Activated naive CD8-positive, alpha-beta T cell treated with anti-CD3 and anti-CD28 coated beads, Interleukin-2, amount 50 U/mL, for 24 hours (primary cell): Measurements from ENCODE around the gene ARHGAP42.
"Not testable (repeated sequence)": the region's sequence is repeated elsewhere in the genome, so short reads cannot be mapped to it uniquely, and the experiment has no call there.

Experiments used
- ATAC-seq: fragments of 150-1000 bp; cut with Tn5 transposase; one replicate; pipeline ENCODE4 v1.10.0; 2021
- DNase-seq: peaks from one replicate; pipeline ENCODE4 v3.0.0; 2021
- H3K27ac Mint-ChIP-seq: one replicate; pipeline ENCODE4 v1.8.0; 2021; ENCODE audit warnings: mild to moderate bottlenecking, mixed read lengths
- H3K27me3 Mint-ChIP-seq: one replicate; pipeline ENCODE4 v1.8.0; 2021; ENCODE audit warnings: mixed read lengths
- H3K36me3 Mint-ChIP-seq: one replicate; pipeline ENCODE4 v1.8.0; 2021; ENCODE audit warnings: low read depth, mixed read lengths
- H3K4me1 Mint-ChIP-seq: one replicate; pipeline ENCODE4 v1.8.0; 2021; ENCODE audit warnings: mixed read lengths
- H3K4me3 Mint-ChIP-seq: one replicate; pipeline ENCODE4 v1.8.0; 2021; ENCODE audit warnings: mild to moderate bottlenecking, moderate library complexity, mixed read lengths
- H3K9me3 Mint-ChIP-seq: one replicate; pipeline ENCODE4 v1.8.0; 2021; ENCODE audit warnings: mixed read lengths

ARHGAP42 gene

DNA sequence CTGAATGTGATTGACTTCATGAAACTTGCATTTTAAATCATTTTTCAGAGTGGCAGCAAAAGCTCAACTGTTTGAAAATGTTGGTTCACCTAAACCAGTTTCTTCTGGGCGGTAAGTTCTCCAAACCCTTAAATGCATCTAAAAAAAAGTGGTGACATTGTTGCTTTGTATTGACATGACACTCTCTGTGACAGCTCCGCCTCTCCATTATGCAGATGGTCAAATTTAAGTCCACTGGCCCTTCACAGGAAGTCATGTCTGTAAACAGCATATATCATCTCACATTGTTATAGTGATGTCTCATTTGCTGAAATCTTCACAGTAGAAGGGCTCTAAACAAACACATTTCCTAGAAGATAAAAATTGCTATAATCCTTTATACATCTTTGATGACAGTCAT lies 291.9 kb downstream of the ARHGAP42 start:
- H3K9me3 Mint-ChIP-seq, result no peaks in the 10 kb centered on the region
- H3K36me3 Mint-ChIP-seq, result no peaks in the 10 kb centered on the region
- no peak overlapping the region for H3K27ac Mint-ChIP-seq
- DNase-seq (no peak), ATAC-seq (no peak)
- no peaks in the 10 kb centered on the region for H3K27me3 Mint-ChIP-seq
- no peaks in the 10 kb centered on the region for H3K4me1 Mint-ChIP-seq
- H3K4me3 Mint-ChIP-seq, result no peak overlapping the region

DNA sequence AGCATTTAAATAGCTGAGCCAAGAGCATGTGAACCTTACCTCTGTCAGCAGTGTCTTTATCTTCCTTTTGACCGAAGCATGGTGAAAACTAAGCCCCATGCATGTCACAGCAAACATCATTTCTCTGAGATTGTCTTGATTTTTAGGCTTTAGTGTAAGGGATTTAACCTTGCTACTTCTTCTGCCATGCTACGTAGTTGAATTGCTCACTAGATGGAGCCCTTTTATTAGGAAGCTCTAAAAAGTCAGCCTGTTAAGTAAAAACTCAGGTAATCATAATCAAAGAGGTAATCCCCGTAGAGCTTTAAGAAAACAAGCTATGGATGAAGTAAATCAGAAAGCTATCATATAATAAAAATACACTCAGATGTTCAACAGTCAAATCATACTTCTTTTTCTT lies 293.1 kb downstream of the ARHGAP42 start:
- no peak for DNase-seq
- Mint-ChIP-seq H3K27ac (no peak overlapping the region), H3K4me3 (no peak overlapping the region), H3K36me3 (no peaks in the 10 kb centered on the region), H3K4me1 (no peaks in the 10 kb centered on the region), H3K9me3 (no peaks in the 10 kb centered on the region), H3K27me3 (no peaks in the 10 kb centered on the region)
- ATAC-seq, result no peak

DNA sequence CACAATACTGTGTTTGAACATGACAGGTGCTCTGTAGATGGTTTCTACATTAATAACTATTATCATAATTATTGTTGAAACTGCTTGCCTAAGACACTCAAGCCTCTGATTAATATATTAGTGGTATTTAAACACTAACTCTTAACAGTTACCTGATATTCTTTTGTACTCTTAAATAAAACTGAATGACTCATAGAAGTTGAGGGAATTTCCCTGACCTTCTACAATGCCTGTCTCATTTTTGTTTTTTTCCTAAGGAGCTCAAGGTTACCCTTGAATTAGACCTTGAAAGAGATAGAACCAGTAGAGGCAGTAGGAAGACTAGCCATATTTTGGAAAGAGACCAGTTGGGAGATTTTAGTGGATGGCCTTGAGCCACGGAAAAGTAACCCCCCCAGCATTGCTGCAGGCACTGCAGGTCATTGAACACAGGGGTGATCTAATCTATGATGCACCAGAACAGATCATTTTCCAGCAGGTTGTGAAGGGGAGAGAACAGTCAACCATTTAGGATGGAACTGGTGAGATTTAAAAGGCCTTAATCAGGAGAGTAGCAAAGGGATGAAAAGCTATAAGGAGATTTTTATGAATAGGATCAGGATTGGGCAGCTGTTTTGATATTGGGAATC lies 294.2 kb downstream of the ARHGAP42 start:
- Mint-ChIP-seq H3K4me1 (no peaks in the 10 kb centered on the region), H3K27me3 (no peaks in the 10 kb centered on the region), H3K9me3 (no peaks in the 10 kb centered on the region), H3K36me3 (no peaks in the 10 kb centered on the region), H3K4me3 (no peak overlapping the region), H3K27ac (no peak overlapping the region)
- DNase-seq (no peak), ATAC-seq (no peak)

DNA sequence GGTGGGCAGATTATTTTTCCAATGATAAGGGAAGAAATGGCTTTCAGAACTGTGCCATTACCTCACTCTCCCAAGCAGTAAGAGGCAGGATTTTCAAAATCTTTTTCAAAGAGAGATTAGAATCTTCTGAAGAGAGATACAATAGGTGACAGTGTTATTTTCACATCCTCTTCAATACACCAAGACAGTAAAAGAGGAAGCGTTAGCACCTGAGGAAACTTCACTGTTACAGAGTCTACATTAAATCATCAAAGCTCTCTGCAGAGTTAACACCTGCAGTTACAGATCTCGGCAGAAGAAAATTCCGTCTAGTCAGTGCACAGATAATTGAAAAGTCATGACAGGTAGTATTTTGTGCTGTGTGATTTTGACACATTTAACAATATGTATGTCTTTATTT lies 297.6 kb downstream of the ARHGAP42 start:
- H3K4me1 Mint-ChIP-seq, result no peaks in the 10 kb centered on the region
- no peak overlapping the region for H3K4me3 Mint-ChIP-seq
- H3K9me3 Mint-ChIP-seq, result no peaks in the 10 kb centered on the region
- ATAC-seq (no peak), DNase-seq (no peak)
- no peaks in the 10 kb centered on the region for H3K27me3 Mint-ChIP-seq
- H3K27ac Mint-ChIP-seq, result no peak overlapping the region
- no peaks in the 10 kb centered on the region for H3K36me3 Mint-ChIP-seq

DNA sequence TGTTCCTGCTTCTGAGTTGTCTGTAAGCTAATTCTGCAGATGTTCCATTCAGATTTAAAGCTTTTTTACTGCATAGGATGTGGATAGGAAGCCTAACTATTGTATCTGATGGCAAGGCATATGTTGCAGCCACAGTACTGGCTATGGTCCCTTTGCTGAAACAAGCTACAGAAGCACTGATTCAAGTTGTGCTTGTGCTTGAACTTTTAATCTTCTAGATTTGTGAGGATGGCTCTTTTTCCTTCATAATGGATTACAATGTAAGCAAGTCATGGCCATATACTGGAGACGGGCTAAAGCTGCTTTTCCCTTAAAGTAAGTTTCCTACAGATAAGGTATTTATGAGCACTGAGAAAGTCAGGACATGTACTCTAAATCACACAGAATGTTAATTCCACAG lies 303.8 kb downstream of the ARHGAP42 start:
- Mint-ChIP-seq H3K36me3 (no peaks in the 10 kb centered on the region), H3K4me3 (no peak overlapping the region), H3K9me3 (no peaks in the 10 kb centered on the region), H3K27me3 (no peaks in the 10 kb centered on the region), H3K27ac (no peak overlapping the region), H3K4me1 (no peaks in the 10 kb centered on the region)
- no peak for DNase-seq
- no peak for ATAC-seq

DNA sequence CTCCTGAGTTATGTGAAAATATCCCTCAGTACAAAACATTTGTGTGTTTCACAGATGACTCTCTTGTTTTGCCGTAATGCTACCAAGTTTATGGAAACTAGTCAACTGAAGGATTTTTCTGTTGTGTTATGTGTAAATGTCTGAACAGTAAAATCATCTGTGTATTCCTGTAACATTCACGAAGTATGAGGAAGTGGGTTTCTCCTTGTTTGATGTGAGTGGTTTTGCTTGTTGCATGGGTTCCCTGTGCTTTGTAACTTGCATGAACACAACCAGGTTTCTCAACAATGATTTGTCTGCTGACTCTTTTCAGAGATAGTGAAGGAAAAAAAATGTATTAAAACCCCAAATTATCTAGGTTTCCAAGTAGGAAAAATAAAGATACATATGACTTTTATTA lies 304.5 kb downstream of the ARHGAP42 start:
- no peaks in the 10 kb centered on the region for H3K4me1 Mint-ChIP-seq
- no peak overlapping the region for H3K4me3 Mint-ChIP-seq
- no peak overlapping the region for H3K27ac Mint-ChIP-seq
- H3K27me3 Mint-ChIP-seq, result no peaks in the 10 kb centered on the region
- ATAC-seq (no peak), DNase-seq (no peak)
- H3K9me3 Mint-ChIP-seq, result no peaks in the 10 kb centered on the region
- no peaks in the 10 kb centered on the region for H3K36me3 Mint-ChIP-seq

DNA sequence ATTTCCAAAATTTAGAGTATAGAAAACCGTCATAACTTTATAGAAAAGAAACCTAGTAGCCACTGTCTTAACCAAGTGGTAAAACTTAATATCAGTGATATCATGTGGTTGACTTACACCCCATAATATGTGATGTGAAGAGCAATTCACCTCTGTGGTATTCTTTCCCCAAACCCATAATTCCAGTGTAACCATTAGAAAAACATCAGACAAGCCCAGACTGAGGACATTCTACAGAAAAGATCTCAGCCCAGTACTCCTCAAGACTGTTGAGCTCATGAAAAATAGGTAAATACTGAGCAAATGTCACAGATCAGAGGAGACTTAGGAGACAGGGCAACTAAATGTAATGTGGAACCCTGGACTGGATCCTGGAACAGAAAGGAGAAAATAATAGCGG lies 307.9 kb downstream of the ARHGAP42 start:
- H3K4me1 Mint-ChIP-seq, result no peaks in the 10 kb centered on the region
- H3K36me3 Mint-ChIP-seq, result no peaks in the 10 kb centered on the region
- H3K9me3 Mint-ChIP-seq, result no peaks in the 10 kb centered on the region
- H3K27me3 Mint-ChIP-seq, result no peaks in the 10 kb centered on the region
- H3K27ac Mint-ChIP-seq, result no peak overlapping the region
- ATAC-seq (no peak), DNase-seq (no peak)
- no peak overlapping the region for H3K4me3 Mint-ChIP-seq

DNA sequence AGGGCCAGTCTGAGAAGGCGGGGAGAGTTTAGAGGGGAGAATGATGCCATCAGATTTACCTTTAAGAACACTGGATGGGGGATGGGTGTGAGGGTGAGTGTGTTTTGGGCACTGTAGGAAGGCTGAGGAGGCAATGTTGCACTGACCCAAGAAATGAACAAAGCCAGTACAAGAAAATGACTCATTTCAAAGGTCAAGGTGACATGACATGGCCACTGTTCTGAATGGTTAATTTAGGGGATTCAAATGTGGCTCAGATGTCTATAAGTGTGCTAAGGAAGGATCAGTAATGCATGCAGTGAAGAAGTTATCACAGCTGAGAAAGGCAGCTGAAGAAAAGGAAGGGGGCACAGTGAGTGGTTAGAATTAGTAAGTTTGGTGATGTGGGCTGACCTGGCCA lies 312.7 kb downstream of the ARHGAP42 start:
- no peaks in the 10 kb centered on the region for H3K9me3 Mint-ChIP-seq
- no peaks in the 10 kb centered on the region for H3K27me3 Mint-ChIP-seq
- H3K27ac Mint-ChIP-seq, result no peak overlapping the region
- ATAC-seq (no peak), DNase-seq (no peak)
- H3K36me3 Mint-ChIP-seq, result no peaks in the 10 kb centered on the region
- no peaks in the 10 kb centered on the region for H3K4me1 Mint-ChIP-seq
- H3K4me3 Mint-ChIP-seq, result no peak overlapping the region

DNA sequence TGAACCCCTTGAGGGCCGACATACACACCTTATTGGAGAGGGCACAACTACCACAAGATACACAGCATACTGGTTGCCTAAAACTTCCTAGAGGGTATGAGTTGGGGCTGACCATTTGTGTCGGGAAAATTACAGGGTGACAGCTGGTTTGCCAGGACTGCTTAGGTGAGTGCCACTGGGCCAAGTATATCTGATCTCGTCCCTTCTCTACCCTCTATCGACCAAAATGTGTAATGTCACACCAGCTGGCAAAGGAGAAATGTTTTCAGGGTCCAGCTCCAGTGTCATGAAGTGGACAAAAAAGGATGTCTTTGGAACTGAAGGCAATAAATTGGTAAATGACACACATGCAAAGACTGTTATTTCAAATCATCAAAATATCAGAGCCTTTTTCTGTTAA lies 316.4 kb downstream of the ARHGAP42 start:
- H3K9me3 Mint-ChIP-seq, result no peaks in the 10 kb centered on the region
- H3K36me3 Mint-ChIP-seq, result no peaks in the 10 kb centered on the region
- ATAC-seq (no peak), DNase-seq (no peak)
- H3K4me3 Mint-ChIP-seq, result no peak overlapping the region
- no peaks in the 10 kb centered on the region for H3K4me1 Mint-ChIP-seq
- no peak overlapping the region for H3K27ac Mint-ChIP-seq
- no peaks in the 10 kb centered on the region for H3K27me3 Mint-ChIP-seq

DNA sequence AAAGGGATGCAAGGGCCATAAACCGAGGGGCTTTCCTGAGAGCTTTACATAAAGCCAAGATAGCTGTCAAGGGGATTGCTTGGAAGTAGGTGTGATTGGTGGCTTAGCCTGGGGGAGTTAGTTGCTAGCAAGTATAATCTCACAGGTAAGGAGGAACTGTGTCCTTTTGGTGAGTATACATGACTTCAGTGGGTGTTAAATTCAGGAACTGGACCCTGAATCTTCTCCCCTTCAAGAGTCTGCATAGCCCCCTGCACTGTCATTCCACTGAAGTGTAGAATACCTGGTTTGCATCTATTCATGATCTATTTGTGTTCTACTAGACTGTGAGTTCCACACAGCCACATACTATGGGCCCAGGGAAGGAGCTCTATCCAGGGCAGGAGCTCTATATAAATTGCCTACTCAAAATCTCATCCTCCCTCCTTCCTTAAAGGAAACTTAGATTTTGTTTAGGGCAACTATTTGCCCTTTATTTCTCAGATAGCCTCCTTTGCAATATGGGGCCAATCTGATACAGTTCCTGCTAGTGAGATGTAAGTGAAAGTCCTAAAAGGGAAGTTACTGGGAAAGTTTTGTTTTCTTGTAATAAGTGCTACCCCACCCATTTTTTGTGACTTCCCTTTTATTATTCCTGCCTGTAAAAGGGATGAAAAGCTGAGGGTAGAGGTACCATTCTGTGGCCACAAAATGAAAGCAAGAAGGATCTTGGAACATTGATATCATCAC lies 322.0 kb downstream of the ARHGAP42 start:
- H3K9me3 Mint-ChIP-seq, result peaks cover 8% of the 10 kb centered on the region
- no peak overlapping the region for H3K27ac Mint-ChIP-seq
- H3K4me1 Mint-ChIP-seq, result no peaks in the 10 kb centered on the region
- H3K36me3 Mint-ChIP-seq, result no peaks in the 10 kb centered on the region
- no peaks in the 10 kb centered on the region for H3K27me3 Mint-ChIP-seq
- ATAC-seq (no peak), DNase-seq (no peak)
- no peak overlapping the region for H3K4me3 Mint-ChIP-seq

DNA sequence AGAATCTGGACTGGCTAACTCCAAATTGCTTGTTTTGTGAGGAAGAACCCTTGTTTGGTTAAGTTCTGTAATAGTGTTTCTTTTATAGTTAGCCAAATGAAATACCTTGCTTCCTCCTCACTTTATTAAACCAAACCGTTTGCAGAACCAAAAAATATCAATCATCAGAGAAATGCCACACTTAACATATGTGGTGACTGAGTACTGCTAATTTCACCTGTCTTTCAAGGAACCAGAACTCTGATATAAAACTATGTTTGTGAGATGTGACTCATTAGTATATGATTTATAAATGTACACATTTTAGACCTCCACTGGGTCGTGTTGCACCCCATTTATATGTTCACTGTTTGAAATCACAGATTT lies 322.6 kb downstream of the ARHGAP42 start:
- Mint-ChIP-seq H3K9me3 (peaks cover 8% of the 10 kb centered on the region), H3K27me3 (no peaks in the 10 kb centered on the region), H3K4me1 (no peaks in the 10 kb centered on the region), H3K4me3 (no peak overlapping the region), H3K27ac (no peak overlapping the region), H3K36me3 (no peaks in the 10 kb centered on the region)
- ATAC-seq (no peak), DNase-seq (no peak)

DNA sequence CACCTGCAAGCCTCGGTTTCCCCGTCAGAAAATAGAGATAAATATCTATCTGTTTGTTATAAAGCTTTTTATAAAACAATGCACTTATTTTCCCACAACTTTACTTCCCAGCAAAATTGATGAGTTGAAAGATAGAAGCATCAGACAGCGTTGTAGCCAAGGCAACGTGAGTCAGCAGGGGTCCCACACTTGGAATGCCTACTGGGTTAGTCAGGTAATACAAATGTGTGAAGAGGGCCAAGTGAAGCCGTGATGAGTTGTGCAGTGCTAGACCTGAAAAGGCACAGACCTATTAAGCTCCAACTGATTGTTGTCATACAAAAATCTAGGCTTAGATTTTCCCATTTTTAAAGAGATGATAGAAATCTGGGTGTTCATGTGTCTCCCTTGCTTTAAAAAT lies 323.8 kb downstream of the ARHGAP42 start:
- no peaks in the 10 kb centered on the region for H3K27me3 Mint-ChIP-seq
- no peaks in the 10 kb centered on the region for H3K36me3 Mint-ChIP-seq
- ATAC-seq (no peak), DNase-seq (no peak)
- H3K27ac Mint-ChIP-seq, result no peak overlapping the region
- no peaks in the 10 kb centered on the region for H3K4me1 Mint-ChIP-seq
- no peak overlapping the region for H3K4me3 Mint-ChIP-seq
- H3K9me3 Mint-ChIP-seq, result peaks cover 13% of the 10 kb centered on the region

DNA sequence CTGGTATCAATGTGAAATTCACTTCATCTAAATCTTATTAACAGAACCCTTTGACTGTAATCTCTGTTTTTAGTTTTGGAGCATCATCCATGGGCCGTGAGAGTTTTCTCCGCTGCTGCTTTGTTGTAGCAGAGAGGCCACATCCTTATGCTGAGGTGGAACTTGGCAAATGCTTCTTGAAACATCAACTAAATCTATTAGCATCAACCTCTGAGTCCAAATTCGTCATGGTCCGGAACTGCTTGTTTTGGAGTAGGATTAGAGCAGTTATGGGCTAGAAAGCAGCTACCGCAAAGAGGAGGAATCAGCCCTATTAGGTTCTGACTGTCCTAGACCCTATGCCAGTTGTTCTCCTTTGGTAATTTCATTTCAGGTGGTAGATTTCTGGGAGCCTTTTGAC lies 324.8 kb downstream of the ARHGAP42 start:
- Mint-ChIP-seq H3K4me1 (no peaks in the 10 kb centered on the region), H3K9me3 (peaks cover 13% of the 10 kb centered on the region), H3K27ac (no peak overlapping the region), H3K27me3 (no peaks in the 10 kb centered on the region), H3K4me3 (no peak overlapping the region), H3K36me3 (no peaks in the 10 kb centered on the region)
- DNase-seq (no peak), ATAC-seq (no peak)

DNA sequence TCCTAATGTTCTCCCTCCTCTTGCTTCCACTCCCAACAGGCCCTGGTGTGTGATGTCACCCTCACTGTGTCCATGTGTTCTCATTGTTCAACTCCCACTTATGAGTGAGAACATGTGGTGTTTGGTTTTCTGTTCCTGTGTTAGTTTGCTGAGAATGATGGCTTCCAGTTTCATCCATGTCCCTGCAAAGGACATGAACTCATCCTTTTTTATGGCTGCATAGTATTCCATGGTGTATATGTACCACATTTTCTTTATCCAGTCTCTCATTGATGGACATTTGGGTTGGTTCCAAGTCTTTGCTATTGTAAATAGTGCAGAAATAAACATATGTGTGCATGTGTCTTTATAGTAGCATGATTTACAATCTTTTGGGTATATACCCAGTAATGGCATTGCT lies 326.6 kb downstream of the ARHGAP42 start:
- peaks cover 13% of the 10 kb centered on the region for H3K9me3 Mint-ChIP-seq
- not testable (repeated sequence) for DNase-seq, H3K27ac Mint-ChIP-seq, H3K27me3 Mint-ChIP-seq, H3K4me3 Mint-ChIP-seq, H3K36me3 Mint-ChIP-seq, ATAC-seq, H3K4me1 Mint-ChIP-seq

DNA sequence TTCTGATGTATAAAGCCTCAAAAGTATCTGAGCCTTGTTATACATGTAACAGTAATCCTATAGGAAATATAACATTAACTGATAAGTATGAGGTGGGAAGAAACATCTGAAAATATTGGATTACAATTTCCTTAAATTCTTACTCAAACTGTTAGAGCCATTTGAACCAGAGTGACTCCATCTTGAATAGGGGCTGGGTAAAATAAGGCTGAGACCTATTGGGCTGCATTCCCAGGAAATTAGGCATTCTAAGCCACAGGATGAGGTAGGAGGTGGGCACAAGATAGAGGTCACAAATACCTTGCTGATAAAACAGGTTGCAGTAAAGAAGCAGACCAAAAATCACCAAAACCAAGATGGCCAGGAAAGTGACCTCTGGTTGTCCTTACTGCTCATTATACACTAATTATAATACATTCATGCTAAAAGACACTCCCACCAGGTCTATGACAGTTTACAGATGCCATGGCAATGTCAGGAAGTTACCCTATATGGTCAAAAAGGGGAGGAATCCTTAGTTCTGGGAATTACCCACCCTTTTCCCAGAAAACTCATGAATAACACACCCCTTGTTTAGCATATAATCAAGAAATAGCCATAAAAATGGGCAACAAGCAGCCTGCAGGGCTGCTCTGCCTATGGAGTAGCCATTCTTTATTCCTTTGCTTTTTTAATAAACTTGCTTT lies 327.7 kb downstream of the ARHGAP42 start:
- ATAC-seq, result no peak
- Mint-ChIP-seq H3K9me3 (peaks cover 13% of the 10 kb centered on the region), H3K4me1 (no peaks in the 10 kb centered on the region)

More for the DNA sequence above, 327.7 kb downstream of the ARHGAP42 start:
- no peak for DNase-seq
- Mint-ChIP-seq H3K27ac (no peak overlapping the region), H3K27me3 (no peaks in the 10 kb centered on the region), H3K4me3 (no peak overlapping the region), H3K36me3 (no peaks in the 10 kb centered on the region)
